ENCODE measurements around the gene HSPH1.

Gene HSPH1

DNA sequence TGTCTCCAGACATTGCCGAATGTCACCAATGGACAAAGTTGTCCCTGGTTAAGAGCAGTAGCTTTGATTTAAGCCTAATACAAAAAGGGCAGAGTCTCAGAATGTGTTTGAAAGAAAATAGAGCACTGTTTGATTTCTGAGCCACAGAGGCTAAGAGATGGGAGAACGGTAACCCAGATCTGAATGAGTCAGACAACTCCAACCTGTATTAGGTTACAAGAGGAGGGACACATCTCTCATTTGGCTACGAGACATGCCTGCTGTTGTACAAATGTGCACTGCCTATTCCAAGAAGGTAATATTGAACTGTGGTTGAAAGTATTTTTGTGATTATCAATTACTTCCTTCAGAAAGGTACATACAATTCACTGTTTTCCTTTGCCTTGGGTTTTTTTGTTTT lies 4.9 kb upstream of the HSPH1 start:
- Histone ChIP-seq H3K79me1 (ENCODE audit: low read length) (no peaks in the 10 kb centered on the region), H3K18ac (ENCODE audit: low read length) (no peak overlapping the region), H3K27ac (ENCODE audit: low read depth, low read length) (no peak overlapping the region), H3K27me3 (ENCODE audit: insufficient read depth, low read length, poor library complexity) (no peaks in the 10 kb centered on the region), H3K4me3 (ENCODE audit: low read length) (no peak overlapping the region), H3K36me3 (ENCODE audit: control insufficient read depth, insufficient read depth, low read length) (no peaks in the 10 kb centered on the region), H3K9ac (ENCODE audit: low read length) (no peak overlapping the region), H3K4me2 (ENCODE audit: low read length) (no peak overlapping the region), H4K5ac (ENCODE audit: low read length) (no peak overlapping the region), H3K56ac (ENCODE audit: low read length) (no peak overlapping the region), H3K79me2 (ENCODE audit: control insufficient read depth, insufficient read depth, low read length) (no peaks in the 10 kb centered on the region), H3K4me1 (ENCODE audit: control insufficient read depth, low read depth, low read length) (peaks cover 2% of the 10 kb centered on the region), H3K23ac (ENCODE audit: low read length) (no peak overlapping the region), H2BK5ac (ENCODE audit: low read length) (no peak overlapping the region), H2AK5ac (ENCODE audit: low read length) (no peak overlapping the region), H2BK120ac (ENCODE audit: low read depth, low read length) (no peak overlapping the region), H3K4ac (ENCODE audit: low read depth, low read length) (no peak overlapping the region), H2BK15ac (replicated peaks; ENCODE audit: low read depth) (no peak overlapping the region), H4K8ac (ENCODE audit: low read depth, low read length) (no peak overlapping the region)
- DNase-seq = no peak
- no CpG with 5 or more reads among the region's 3 CpGs for WGBS (ENCODE audit: extremely low coverage, insufficient coverage, low lambda C conversion rate)

GRCh38 chr13:31162151-31163008 lies 676 bp upstream of the HSPH1 start:
- WGBS (ENCODE audit: extremely low coverage, insufficient coverage, low lambda C conversion rate) = no CpG with 5 or more reads among the region's 34 CpGs
- no peak overlapping the region for H3K23ac ChIP-seq (ENCODE audit: low read length)

DNA sequence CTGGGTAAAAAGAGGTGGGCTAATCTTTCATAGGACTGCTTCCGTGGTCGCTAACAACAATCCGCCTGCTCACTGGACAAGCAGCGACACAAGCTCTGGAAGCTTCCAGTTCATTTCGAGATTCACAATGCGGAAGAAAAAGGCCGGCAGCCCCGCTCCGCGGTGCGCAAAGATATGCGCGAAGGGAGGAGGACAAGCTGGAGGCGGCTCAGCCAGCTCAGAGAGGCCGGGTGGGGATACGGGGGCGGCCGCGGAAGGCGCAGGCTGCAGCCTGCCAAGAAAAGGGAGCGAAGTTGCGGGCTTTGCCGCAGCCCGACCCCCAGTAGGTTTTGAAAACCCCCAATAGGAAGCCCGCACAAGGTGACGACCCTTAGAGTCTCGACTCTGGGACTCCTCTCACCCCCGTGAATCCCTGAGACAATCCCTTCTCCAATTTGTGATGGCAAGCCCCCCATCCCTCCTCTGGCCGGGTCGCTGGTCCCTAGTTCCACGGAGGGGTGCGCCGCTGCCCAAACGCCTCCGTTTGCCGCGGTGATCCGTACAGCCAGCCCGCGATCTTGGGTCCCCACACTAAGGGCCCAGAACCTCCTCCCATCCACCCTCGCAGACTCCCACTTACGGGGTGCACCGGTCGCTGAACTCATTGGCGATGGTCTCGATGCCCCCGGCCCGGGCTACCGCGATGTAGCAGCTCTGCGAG lies 697 bp downstream of the HSPH1 start:
- Histone ChIP-seq H3K23ac (ENCODE audit: low read length) (peak overlapping the region; percentile 85), H3K4me2 (ENCODE audit: low read length) (peak overlapping the region; percentile 80), H3K4me3 (ENCODE audit: low read length) (peak overlapping the region; percentile 96), H3K18ac (ENCODE audit: low read length) (peak overlapping the region; percentile 2), H4K8ac (ENCODE audit: low read depth, low read length) (no peak overlapping the region), H3K4me1 (ENCODE audit: control insufficient read depth, low read depth, low read length) (peaks cover 2% of the 10 kb centered on the region), H2BK120ac (ENCODE audit: low read depth, low read length) (no peak overlapping the region), H2BK5ac (ENCODE audit: low read length) (no peak overlapping the region), H3K4ac (ENCODE audit: low read depth, low read length) (peak overlapping the region; percentile 77), H3K9ac (ENCODE audit: low read length) (peak overlapping the region; percentile 96), H3K27ac (ENCODE audit: low read depth, low read length) (peak overlapping the region; percentile 78), H4K5ac (ENCODE audit: low read length) (no peak overlapping the region), H3K79me2 (ENCODE audit: control insufficient read depth, insufficient read depth, low read length) (peaks cover 27% of the 10 kb centered on the region), H3K56ac (ENCODE audit: low read length) (peak overlapping the region; percentile 97), H3K79me1 (ENCODE audit: low read length) (peaks cover 6% of the 10 kb centered on the region), H3K27me3 (ENCODE audit: insufficient read depth, low read length, poor library complexity) (no peaks in the 10 kb centered on the region), H3K36me3 (ENCODE audit: control insufficient read depth, insufficient read depth, low read length) (no peaks in the 10 kb centered on the region), H2BK15ac (replicated peaks; ENCODE audit: low read depth) (no peak overlapping the region), H2AK5ac (ENCODE audit: low read length) (no peak overlapping the region)
- peak; percentile 60 for DNase-seq
- WGBS (ENCODE audit: extremely low coverage, insufficient coverage, low lambda C conversion rate) = no CpG with 5 or more reads among the region's 51 CpGs

More at GRCh38 chr13:31162151-31163008, 676 bp upstream of the HSPH1 start:
- Histone ChIP-seq H2BK5ac (ENCODE audit: low read length) (no peak overlapping the region), H3K79me2 (ENCODE audit: control insufficient read depth, insufficient read depth, low read length) (peaks cover 27% of the 10 kb centered on the region), H3K4me3 (ENCODE audit: low read length) (peak overlapping the region; percentile 42), H3K36me3 (ENCODE audit: control insufficient read depth, insufficient read depth, low read length) (no peaks in the 10 kb centered on the region), H3K27me3 (ENCODE audit: insufficient read depth, low read length, poor library complexity) (no peaks in the 10 kb centered on the region), H4K5ac (ENCODE audit: low read length) (no peak overlapping the region), H3K4ac (ENCODE audit: low read depth, low read length) (peak overlapping the region; percentile 36), H2BK120ac (ENCODE audit: low read depth, low read length) (no peak overlapping the region), H3K27ac (ENCODE audit: low read depth, low read length) (no peak overlapping the region), H3K18ac (ENCODE audit: low read length) (no peak overlapping the region), H2BK15ac (replicated peaks; ENCODE audit: low read depth) (no peak overlapping the region), H3K79me1 (ENCODE audit: low read length) (peaks cover 6% of the 10 kb centered on the region), H2AK5ac (ENCODE audit: low read length) (no peak overlapping the region), H4K8ac (ENCODE audit: low read depth, low read length) (peak overlapping the region; percentile 79), H3K4me2 (ENCODE audit: low read length) (peak overlapping the region; percentile 79), H3K9ac (ENCODE audit: low read length) (peak overlapping the region; percentile 59), H3K56ac (ENCODE audit: low read length) (peak overlapping the region; percentile 77), H3K4me1 (ENCODE audit: control insufficient read depth, low read depth, low read length) (peaks cover 2% of the 10 kb centered on the region)
- DNase-seq = peak; percentile 99

DNA sequence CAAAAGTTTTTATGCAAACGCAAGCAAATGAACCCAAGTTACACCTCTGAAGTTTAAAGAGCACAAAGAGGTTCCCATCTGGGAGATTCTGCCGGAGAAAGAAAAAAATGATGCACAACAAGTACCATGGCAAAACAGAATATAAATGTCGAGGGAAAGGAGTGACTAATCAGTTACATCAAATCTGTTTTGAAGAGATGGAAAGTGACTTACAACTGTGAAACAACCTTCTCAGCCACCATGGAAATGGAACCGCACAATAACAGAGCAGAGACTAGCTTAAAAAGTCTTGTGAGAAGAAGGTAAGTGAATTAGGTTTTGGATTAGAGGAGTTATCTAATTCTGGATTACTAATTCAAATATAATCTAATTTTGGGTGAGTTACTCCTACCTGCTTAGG lies 2.4 kb downstream of the HSPH1 start:
- Histone ChIP-seq H3K23ac (ENCODE audit: low read length) (no peak overlapping the region), H3K4ac (ENCODE audit: low read depth, low read length) (no peak overlapping the region), H2BK120ac (ENCODE audit: low read depth, low read length) (no peak overlapping the region), H3K79me1 (ENCODE audit: low read length) (peaks cover 6% of the 10 kb centered on the region), H2AK5ac (ENCODE audit: low read length) (no peak overlapping the region), H3K36me3 (ENCODE audit: control insufficient read depth, insufficient read depth, low read length) (peaks cover 1% of the 10 kb centered on the region), H3K4me3 (ENCODE audit: low read length) (no peak overlapping the region), H3K56ac (ENCODE audit: low read length) (peak overlapping the region; percentile 59), H3K4me1 (ENCODE audit: control insufficient read depth, low read depth, low read length) (peaks cover 2% of the 10 kb centered on the region), H3K27me3 (ENCODE audit: insufficient read depth, low read length, poor library complexity) (no peaks in the 10 kb centered on the region), H2BK15ac (replicated peaks; ENCODE audit: low read depth) (no peak overlapping the region), H2BK5ac (ENCODE audit: low read length) (no peak overlapping the region), H3K27ac (ENCODE audit: low read depth, low read length) (no peak overlapping the region), H3K79me2 (ENCODE audit: control insufficient read depth, insufficient read depth, low read length) (peaks cover 27% of the 10 kb centered on the region), H4K8ac (ENCODE audit: low read depth, low read length) (no peak overlapping the region), H3K9ac (ENCODE audit: low read length) (peak overlapping the region; percentile 26), H3K18ac (ENCODE audit: low read length) (no peak overlapping the region), H4K5ac (ENCODE audit: low read length) (no peak overlapping the region), H3K4me2 (ENCODE audit: low read length) (peak overlapping the region; percentile 39)
- DNase-seq = no peak
- WGBS (ENCODE audit: extremely low coverage, insufficient coverage, low lambda C conversion rate) = no CpG with 5 or more reads among the region's 4 CpGs

DNA sequence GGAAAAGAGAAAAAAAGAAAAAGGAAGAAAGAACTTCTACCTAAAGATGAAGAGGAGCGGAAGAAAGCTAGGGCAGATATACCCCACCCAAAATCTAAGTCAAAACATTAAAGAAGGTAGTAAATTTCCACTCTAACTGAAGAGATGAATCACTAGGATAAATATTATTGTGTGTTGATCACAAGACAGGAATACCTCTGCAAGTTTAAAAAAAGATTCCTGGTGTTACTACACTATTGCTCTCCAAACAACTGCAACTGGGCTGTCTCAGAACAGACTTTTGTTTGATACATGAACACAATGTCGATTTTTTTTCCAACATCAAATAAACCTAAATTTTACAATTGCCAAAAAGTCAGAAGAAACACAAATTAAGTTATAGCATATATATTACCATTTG lies 6.8 kb downstream of the HSPH1 start:
- WGBS (ENCODE audit: extremely low coverage, insufficient coverage, low lambda C conversion rate) = no CpG with 5 or more reads among the region's 2 CpGs
- H4K8ac ChIP-seq (ENCODE audit: low read depth, low read length) = no peak overlapping the region
- no peak overlapping the region for H3K27ac ChIP-seq (ENCODE audit: low read depth, low read length)
- no peak overlapping the region for H3K4me3 ChIP-seq (ENCODE audit: low read length)
- peaks cover 3% of the 10 kb centered on the region for H3K79me1 ChIP-seq (ENCODE audit: low read length)
- no peak overlapping the region for H3K56ac ChIP-seq (ENCODE audit: low read length)
- H3K4me1 ChIP-seq (ENCODE audit: control insufficient read depth, low read depth, low read length) = no peaks in the 10 kb centered on the region
- no peak overlapping the region for H4K5ac ChIP-seq (ENCODE audit: low read length)
- H3K79me2 ChIP-seq (ENCODE audit: control insufficient read depth, insufficient read depth, low read length) = peaks cover 12% of the 10 kb centered on the region
- no peaks in the 10 kb centered on the region for H3K27me3 ChIP-seq (ENCODE audit: insufficient read depth, low read length, poor library complexity)
- no peak overlapping the region for H3K4me2 ChIP-seq (ENCODE audit: low read length)
- peaks cover 4% of the 10 kb centered on the region for H3K36me3 ChIP-seq (ENCODE audit: control insufficient read depth, insufficient read depth, low read length)
- H3K18ac ChIP-seq (ENCODE audit: low read length) = no peak overlapping the region
- no peak overlapping the region for H3K4ac ChIP-seq (ENCODE audit: low read depth, low read length)
- H2BK15ac ChIP-seq (replicated peaks; ENCODE audit: low read depth) = no peak overlapping the region
- no peak overlapping the region for H2AK5ac ChIP-seq (ENCODE audit: low read length)
- no peak overlapping the region for H2BK120ac ChIP-seq (ENCODE audit: low read depth, low read length)
- no peak overlapping the region for H2BK5ac ChIP-seq (ENCODE audit: low read length)
- H3K9ac ChIP-seq (ENCODE audit: low read length) = no peak overlapping the region
- no peak for DNase-seq
- no peak overlapping the region for H3K23ac ChIP-seq (ENCODE audit: low read length)

Measured in mesendoderm (in vitro differentiated cells).